Right ventricle myocardium superior (tissue), 1 donor: ENCODE measurements around the gene ACIN1. TPM values are rescaled to one million over a fixed set of nuclear protein-coding genes. Genes with fewer than 3 reads are reported as not detected.

Experiments
- ATAC-seq: fragments of 200-7000 bp; cut with Tn5 transposase; one replicate; pipeline ENCODE4 v1.9.1; 2020; ENCODE audit warnings: mild to moderate bottlenecking; ENCODE audit not compliant: poor library complexity
- DNase-seq: peaks from one replicate; pipeline ENCODE4 v3.0.0-alpha.2; 2020
- intact Hi-C: fragments of 100-400 bp; cut with DNase I; formaldehyde crosslinking; loops from one replicate; pipeline ENCODE4 v1.11.2; 2022
- total RNA-seq: library from RNA; stranded (reverse); fragmentation: NEBNext Ultra II Directional; extraction: Animal tissue kit (Norgen Biotek cat#: 25700); gene quantifications from one replicate; pipeline ENCODE4 v1.2.1, GENCODE V29; 2021
- donor health status: DM: no; HTN: yes; CAD: no; lungs with severe emphysema.

Gene ACIN1
- total RNA-seq, 1 donor from 2014 or later: 65.8 TPM

DNA sequence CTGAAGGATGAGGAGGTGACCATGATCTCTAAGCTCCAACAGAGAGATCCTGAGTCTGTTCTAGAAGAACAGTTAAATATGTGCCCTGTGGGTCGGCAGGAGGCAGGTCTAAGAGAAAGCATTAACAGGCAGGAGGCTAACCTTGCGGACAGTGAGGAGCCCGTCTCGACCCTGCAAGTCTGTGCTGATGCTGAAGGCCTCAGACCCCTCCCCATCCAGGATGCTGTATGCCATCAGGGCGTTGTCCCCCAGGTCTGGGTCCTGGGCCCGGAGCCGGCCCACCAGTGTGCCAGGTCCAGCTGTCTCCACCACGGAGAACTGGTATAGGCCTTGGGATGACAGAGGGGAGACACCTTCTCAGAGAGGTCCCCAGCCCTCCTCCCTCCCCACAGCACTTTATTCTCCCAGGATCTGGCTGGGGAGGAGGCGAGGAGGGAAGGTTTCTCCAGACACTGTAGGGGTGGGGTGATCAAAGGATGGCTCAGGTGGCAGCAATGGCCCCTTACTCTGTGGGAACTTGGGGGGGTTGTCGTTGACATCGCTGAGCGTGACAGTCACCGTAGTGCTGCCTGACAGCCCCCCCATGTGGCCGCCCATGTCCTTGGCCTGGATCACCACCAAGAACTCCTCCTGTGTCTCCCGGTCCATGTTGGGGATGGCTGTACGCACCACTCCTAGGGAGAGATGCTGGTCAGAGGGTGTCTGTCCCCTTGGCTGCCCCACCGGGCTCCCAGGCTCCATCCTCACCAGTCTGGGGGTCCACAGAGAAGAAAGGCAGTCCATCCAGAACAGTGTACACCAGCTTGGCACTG, 40.7 kb downstream of the ACIN1 start:
- intact Hi-C loops: no loop called here
- no peak for ATAC-seq
- DNase-seq: no peak

DNA sequence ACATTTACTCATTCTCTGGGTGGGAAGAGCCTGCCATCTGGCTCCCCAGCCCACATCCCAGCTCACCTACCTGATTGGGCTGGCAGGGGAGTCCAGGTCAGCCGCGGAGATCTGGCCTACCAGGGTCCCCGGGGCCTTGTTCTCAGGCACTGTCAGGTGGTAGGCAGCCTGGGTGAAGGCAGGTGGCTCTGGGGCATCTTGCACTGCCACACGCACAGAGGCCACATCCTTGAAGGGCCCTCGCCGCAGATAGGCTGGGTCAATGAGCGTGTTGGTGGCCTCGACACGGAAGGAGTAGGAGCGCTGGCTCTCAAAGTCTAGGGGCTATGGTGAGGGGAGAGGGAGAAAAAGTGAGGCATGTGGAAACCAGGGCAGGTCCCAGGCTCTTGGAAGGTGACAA, 41.5 kb downstream of the ACIN1 start:
- DNase-seq (no peak), ATAC-seq (no peak)
- intact Hi-C loops: no loop called here

DNA sequence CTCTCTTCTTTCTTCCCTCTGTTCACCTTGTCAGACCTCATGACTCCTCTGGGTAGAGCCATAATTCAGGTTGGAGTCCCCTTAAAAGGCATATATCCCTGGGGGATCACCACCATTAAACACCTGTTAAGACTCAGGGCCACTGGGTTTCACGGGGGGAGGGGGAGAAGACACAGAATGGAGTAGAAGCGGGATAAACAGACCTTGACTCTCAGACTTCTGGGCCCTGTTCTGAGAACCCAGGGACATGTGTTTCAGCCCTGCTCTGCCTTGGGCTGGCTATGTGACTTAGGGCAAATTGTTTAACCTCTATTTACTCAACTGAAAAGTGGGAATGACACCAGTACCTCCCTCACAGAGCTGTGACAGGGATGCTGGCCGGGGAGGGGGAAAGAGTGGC, 42.3 kb downstream of the ACIN1 start:
- no peak for ATAC-seq
- no peak for DNase-seq
- intact Hi-C loops: no loop called here

DNA sequence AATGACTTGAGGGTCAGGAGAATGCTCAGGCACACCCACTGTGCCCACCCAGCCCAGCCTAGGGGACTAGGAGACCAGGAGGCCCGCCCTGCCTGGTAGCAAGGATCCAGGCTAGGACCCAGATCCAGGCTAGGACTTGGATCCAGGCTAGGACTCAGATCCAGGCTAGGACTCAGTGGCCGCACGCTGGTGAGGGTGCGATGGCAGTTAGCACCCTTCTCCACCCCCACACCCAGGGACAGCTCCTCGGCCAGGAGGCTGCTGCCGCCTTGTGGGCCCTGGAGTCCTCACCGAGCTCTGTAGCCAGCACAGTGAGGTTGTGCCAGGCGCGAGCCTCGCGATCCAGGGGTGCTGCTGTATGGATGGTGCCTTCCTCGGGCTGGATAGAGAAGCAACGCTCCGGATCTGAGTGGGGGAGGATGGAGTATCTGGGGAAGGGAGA, 42.7 kb downstream of the ACIN1 start:
- ATAC-seq (peak; percentile 37), DNase-seq (no peak)
- intact Hi-C loops: no loop called here

DNA sequence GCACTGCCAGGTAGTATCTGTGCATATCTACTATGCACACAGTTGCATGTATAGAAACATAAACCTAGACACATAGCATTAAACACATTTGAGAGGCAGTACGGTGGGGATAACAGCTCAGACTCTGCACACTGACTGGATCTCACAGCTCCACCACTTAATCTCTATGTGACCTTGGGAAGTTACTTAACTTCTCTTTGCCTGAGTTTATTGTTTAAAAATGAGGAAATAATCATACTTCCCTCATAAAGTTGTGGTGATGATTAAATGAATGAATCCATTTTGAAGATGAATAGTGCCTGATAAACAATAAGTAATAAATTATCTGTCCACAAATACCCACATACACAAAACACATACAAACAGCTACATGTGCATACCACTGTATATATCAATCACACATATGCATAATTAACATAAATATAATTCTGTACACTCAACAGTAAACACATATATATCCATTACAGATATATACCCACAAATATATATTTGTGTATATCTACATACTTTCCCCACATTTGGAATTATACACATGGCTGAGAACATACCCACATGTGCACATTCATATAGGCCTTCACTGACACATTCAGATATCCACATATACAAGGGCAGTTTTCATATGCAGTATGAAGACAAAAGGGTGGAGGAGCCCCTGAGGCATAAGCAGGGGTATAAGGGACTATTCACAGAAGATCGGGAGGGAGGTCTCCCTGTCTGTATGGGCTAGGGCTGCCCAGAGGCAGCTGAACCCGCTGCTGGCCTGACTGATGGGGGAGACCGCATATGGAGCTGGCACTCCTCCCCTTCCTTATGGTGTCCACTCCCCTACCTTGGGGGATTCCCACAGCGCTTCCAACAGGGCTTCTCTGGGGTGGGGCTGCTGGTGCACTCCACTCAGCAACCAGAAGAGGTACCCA, 43.5 kb downstream of the ACIN1 start:
- DNase-seq (no peak), ATAC-seq (no peak)
- intact Hi-C loops: no loop called here

DNA sequence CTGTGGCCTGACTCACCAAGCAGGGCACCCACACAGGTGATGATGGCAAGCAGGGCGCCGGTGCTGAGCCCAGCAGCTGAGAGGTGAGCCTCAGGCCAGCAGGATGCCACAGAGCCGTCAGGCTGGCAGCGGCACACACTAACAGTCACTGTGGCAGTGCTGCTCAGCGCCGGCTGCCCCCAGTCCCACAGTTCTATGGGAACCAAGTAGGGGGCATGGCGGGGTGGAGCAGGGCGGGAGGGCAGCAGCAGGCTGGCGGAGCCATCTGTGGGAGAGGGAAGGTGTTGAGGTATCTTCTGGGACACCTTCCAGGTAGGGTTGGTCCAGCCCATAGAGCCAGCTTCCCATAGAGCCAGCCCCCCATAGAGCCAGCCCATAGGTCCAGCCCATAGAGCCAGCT, 45.9 kb downstream of the ACIN1 start:
- DNase-seq: no peak
- intact Hi-C loops: no loop called here

DNA sequence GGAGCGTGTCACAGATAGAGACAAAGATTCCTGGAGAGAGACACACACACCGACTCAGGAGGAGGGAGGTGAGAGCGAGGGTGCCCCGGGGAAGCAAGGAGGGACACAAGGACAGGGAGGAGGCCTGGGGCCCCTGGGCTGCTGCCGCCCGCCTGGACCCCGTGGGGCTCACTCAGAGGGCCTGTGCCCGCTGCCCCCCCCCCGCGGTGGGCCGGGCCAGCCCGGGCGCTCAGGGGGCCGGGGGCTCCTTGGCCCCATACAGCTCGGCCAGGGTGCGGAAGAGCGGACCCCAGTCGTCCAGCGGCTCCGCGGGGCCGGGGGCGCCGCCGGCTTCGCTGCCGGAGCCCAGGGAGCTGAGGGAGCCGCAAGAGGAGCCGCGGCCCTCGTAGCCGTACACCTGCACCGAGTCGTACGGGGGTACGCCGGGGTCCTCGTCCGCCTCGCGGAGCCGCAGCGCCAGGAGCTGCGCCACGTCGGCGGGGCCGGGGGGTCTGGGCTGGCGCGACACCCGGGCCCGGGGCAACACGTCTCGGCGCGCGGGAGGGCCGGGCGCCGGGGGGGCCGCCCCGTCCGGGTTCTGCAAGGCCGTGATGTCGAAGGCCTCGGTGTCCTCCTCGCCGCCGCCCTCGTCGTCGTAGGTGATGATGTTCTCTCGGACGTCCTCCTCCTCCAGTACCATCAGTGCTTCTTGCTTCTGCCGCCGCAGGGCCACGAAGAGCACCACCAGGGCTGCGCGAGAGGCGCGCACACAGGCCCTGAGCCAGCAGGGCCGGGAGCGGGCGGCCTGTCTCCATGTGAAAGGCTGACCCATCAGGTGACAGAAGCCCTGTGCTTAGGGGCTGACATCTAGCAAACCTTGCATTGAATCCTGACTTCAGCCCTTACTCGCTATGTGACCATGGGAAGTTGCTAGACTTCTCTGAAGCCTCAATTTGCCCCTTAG, 46.9 kb downstream of the ACIN1 start:
- ATAC-seq (no peak), DNase-seq (no peak)
- intact Hi-C loops: no loop called here

More for the DNA sequence above, 45.9 kb downstream of the ACIN1 start:
- ATAC-seq: no peak

DNA sequence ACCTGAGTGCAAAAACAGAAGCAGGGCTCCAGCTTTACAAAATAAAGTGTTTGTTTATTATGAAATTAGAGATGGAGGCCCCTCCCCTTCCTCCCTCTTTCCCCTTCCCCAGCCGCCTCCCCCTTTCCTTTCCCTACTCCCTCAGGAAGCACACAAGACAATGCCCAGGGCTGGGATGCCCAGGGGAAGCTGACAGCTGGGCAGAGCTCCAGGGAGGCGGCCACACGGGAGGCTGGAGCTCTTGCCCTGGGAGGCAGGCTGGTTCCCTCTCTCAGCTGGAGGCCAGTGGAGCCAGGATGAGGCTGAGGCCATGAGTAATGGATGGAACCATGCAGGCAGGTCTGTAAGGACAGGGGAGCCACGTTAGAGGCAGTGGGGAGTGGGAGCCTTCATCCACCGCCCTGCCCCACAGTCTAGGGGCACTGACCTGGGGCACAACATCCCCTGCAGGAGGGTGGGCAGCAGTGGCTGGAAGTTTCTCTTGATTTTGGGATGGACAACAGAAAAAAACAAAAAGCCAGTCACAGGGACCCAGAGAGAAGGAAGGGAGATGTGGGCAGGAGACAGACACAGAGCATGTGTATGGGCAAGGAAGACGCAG, 47.8 kb downstream of the ACIN1 start:
- DNase-seq: no peak

DNA sequence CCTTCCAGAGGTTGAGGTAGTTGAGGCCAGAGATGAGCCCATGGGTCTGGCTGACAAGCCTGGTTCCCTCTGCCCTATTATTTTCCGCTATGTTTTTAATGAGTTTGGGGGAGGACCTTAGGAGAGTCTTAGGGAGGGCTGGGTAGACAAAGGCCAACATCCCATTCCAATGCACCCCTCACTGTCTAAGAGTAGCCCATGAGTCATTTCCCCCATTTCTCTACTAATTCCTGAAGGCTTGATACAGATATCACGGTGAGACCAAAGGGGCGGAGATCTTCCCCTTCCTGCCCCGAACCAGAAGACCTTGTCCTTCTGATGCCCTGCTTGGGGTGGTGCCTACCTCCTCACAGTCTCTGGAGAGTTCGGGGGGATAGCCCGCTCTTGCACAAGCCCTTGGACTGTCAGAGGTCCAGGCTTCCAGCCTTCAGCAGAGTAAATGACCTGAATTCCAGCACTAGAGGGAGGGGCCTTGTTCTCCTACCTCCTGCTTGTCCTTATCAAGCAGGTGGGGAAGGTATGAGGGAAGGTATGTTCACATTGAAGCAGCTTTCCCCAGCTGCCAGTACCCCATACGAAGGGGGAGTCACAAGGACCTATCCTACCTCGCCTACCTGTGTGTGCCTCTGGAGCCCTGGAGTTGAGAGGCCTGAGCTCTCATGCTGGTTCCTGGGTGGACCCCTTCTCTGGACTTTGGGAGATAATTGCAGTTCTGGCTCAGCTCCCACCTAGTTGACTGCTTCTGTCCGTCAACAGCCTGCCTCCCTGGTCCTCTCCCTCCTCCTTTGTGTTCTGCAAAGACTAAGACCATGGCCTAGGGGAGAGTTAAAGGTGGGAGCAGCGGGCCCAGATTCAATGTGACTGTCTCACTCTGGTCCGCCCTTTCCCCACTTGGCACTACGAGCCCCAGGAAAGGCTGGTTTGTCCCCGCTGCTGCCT, 49.2 kb downstream of the ACIN1 start:
- ATAC-seq: no peak
- no peak for DNase-seq
- intact Hi-C loops: no loop called here

More for the DNA sequence above, 47.8 kb downstream of the ACIN1 start:
- intact Hi-C loops: no loop called here
- no peak for ATAC-seq

DNA sequence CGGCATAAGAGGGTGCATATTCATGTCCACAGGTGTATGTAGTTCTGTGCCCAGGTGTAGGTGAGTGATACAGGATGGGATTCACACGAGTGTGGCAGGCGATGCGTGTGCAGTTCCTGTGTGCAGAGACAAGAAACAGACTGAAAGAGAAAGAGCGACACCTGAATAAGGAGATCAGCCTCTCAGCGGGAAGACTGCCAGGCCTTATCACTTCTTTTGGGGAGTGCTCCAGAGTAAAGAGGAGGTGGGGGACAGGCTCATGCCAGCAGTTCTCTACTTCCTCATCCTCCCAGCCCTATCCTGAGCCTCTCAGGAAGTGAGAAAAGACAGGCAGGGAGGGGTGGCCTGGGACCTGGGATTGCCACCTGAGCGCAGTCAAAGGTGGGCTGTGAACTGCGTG, 50.1 kb downstream of the ACIN1 start:
- intact Hi-C loops: no loop called here
- ATAC-seq (no peak), DNase-seq (no peak)

DNA sequence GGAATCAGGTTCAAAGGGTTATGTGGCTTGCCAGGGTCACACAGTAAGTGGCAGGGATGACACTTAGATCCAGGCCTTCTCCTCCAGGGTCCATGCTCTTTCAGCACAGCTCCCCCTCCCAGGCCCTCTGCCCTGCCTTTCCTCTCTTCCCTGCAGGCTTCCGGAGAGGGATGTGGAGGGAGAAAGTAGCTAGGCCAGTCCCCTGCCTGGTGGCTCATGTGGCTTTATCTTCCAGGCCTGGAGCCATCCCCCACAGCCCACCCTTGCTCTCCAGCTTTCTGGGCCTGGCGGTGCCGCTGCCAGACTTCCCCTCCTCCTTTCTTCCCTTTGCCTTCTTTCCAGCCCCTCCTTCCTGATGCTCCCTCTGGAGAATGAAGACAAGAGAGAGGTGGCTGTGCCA, 51.2 kb downstream of the ACIN1 start:
- DNase-seq (no peak), ATAC-seq (no peak)
- intact Hi-C loops: no loop called here

DNA sequence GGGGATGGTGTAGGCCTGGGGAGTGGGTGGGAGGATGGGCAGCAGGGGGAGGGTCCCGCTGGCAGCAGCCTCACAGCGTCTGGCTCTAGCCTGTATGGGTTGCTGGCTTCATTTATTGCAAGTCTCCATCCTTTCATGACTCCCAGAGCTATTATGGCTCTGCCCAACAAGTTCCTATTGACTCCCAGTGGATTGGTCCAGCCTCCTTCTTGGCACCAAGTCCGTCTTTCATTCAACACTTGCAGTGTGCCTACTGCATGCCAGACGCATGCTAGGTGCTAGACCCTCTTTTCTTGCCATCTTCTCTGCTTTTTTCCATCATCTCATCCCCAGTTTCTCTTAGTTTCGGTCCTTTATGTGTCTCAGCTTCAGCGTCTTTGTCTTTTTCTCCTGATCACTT, 51.8 kb downstream of the ACIN1 start:
- DNase-seq: no peak
- no peak for ATAC-seq
- intact Hi-C loops: no loop called here

DNA sequence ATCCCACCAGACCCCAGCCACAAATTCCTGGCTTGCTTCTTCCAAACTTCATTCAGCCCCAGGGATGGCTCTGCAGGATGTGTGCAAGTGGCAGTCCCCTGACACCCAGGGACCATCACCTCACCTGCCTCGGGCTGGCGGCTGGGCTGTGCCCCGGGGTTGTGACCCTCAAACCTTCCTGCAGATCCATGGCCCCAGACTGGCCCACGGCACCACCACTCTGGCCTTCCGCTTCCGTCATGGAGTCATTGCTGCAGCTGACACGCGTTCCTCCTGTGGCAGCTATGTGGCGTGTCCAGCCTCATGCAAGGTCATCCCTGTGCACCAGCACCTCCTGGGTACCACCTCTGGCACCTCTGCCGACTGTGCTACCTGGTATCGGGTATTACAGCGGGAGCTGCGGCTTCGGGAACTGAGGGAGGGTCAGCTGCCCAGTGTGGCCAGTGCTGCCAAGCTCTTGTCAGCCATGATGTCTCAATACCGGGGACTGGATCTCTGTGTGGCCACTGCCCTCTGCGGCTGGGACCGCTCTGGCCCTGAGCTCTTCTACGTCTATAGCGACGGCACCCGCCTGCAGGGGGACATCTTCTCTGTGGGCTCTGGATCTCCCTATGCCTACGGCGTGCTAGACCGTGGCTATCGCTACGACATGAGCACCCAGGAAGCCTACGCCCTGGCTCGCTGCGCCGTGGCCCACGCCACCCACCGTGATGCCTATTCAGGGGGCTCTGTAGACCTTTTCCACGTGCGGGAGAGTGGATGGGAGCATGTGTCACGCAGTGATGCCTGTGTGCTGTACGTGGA, 52.6 kb downstream of the ACIN1 start, which contains the start of gene PSMB11:
Gene PSMB11 (plus strand): TSS at position 51 of the 804 bp plus-strand sequence. CDS start 14 bp downstream, at position 65.
- ATAC-seq (no peak), DNase-seq (no peak)

DNA sequence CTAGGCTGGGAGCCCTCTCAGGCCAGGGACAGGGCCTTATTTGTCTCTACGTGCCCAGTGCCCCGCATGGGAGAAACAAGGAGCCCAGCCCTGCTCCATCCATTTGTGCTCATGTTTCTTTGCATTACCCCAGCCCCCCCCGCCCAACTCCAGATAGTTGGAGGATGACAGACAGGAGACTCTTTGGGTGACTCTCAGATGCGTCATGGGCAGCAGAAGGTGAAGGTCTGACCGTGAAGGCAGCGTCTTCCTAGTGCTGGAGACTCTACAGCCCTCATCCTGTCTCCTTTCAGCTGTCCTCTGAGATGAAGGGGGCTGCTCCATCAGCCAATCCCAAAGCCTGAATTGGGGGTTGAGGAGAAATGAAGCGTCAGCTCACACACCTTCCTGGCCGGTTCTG, 53.2 kb downstream of the ACIN1 start:
- DNase-seq: no peak
- intact Hi-C loops: no loop called here
- ATAC-seq: no peak

More for the DNA sequence above, 52.6 kb downstream of the ACIN1 start, which contains the start of gene PSMB11:
- intact Hi-C loops: no loop called here

DNA sequence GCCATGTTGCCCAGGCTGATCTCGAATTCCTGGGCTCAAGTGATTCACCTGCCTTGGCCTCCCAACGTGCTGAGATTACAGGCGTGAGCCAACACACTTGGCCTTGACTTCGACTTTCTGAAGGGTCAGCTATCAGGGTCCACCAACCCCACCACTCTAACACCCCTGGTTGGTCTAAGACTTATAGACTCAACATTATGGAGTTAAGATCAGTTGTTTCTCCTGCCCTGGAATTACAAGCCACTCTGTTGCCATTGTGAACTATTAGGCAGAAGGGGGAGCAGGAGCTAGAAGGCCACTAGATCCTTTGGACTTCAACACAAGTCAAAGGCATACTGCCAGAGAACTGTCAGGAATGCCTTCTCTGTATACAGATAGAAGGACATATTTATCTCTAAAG, 54.8 kb downstream of the ACIN1 start:
- intact Hi-C loops: no loop called here
- ATAC-seq (no peak), DNase-seq (no peak)
